ENCODE data around the gene SGCD. TPM values are rescaled to one million over a fixed set of nuclear protein-coding genes. Genes with fewer than 3 reads are reported as not detected.

The SGCD gene
- total RNA-seq, 1 donor from 2014 or later = 0.33 TPM

DNA sequence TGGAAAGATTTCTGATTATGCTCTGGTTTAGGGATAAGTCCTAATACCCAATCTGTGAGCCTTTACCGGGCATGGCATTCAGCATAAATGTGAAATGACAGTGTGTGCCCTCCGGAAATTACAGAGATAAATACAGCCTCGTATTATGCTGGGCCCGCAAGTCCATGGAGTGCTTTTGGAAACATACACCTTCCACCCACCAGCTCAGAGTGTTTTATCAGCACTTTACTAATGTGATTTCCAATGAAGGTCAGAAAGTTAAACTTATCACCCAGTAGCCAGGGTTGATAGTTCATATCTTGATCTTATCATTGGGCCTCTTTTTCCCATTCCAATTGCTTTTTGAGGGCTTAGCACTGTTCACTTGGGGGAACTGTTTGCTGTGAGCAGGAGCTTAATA lies 94.8 kb downstream of the SGCD start:
- H3K36me3 Mint-ChIP-seq (ENCODE audit: low read depth) = no peaks in the 10 kb centered on the region
- no peak overlapping the region for H3K27ac Mint-ChIP-seq (ENCODE audit: unreplicated experiment)
- no peaks in the 10 kb centered on the region for H3K4me1 Mint-ChIP-seq
- TF ChIP-seq, protein P1, sequence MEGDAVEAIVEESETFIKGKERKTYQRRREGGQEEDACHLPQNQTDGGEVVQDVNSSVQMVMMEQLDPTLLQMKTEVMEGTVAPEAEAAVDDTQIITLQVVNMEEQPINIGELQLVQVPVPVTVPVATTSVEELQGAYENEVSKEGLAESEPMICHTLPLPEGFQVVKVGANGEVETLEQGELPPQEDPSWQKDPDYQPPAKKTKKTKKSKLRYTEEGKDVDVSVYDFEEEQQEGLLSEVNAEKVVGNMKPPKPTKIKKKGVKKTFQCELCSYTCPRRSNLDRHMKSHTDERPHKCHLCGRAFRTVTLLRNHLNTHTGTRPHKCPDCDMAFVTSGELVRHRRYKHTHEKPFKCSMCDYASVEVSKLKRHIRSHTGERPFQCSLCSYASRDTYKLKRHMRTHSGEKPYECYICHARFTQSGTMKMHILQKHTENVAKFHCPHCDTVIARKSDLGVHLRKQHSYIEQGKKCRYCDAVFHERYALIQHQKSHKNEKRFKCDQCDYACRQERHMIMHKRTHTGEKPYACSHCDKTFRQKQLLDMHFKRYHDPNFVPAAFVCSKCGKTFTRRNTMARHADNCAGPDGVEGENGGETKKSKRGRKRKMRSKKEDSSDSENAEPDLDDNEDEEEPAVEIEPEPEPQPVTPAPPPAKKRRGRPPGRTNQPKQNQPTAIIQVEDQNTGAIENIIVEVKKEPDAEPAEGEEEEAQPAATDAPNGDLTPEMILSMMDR (conservative IDR thresholded peaks at IDR 0.05) = no peak
- H3K4me3 Mint-ChIP-seq = no peak overlapping the region
- H3K9me3 Mint-ChIP-seq = peaks cover 5% of the 10 kb centered on the region
- H3K27me3 Mint-ChIP-seq (ENCODE audit: low read depth) = peaks cover 2% of the 10 kb centered on the region
- no peak for DNase-seq (ENCODE audit: low read depth, low spot score)

DNA sequence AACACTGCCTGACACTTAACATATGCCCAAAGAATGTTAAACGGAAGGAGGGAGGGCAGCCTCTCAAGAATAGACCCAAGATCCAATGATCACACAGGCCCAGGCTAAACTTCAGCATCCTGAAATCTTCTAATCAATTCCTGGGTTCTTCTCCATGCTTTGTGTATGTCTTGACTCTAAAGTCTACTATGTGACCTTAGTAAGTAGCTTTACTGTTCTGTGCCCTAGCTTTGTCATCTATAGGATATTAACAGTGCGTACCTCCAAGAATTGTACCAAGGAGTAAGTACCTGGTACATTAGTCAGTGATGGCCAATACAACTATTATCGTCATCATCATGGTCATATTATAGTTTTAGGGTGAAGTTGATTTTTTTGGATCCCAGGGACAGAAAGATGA lies 96.6 kb downstream of the SGCD start:
- TF ChIP-seq, protein P1 (conservative IDR thresholded peaks at IDR 0.05) = no peak
- DNase-seq (ENCODE audit: low read depth, low spot score) = no peak
- Mint-ChIP-seq H3K27me3 (ENCODE audit: low read depth) (no peaks in the 10 kb centered on the region), H3K4me1 (no peaks in the 10 kb centered on the region), H3K4me3 (no peak overlapping the region), H3K36me3 (ENCODE audit: low read depth) (no peaks in the 10 kb centered on the region), H3K27ac (ENCODE audit: unreplicated experiment) (no peak overlapping the region), H3K9me3 (peaks cover 5% of the 10 kb centered on the region)

DNA sequence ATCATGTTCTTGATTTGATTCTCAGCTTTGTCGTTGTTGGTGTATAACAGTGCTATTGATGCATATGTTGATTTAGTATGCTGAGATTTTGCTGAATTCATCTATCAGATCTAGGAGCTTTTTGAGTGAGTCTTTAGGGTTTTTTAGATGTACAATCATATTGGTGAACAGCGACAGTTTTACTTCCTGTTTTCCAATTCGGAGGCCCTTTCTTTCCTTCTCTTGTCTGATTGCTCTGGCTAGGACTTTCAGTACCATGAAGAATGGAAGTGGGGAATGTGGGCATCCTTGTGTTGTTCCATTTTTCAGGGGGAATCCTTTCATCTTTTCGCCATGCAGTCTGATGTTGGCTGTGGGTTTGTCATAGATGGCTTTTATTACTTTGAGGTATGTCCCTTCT lies 100.4 kb downstream of the SGCD start:
- no peak overlapping the region for H3K27ac Mint-ChIP-seq (ENCODE audit: unreplicated experiment)
- H3K9me3 Mint-ChIP-seq = peaks cover 9% of the 10 kb centered on the region
- DNase-seq (ENCODE audit: low read depth, low spot score) = no peak

DNA sequence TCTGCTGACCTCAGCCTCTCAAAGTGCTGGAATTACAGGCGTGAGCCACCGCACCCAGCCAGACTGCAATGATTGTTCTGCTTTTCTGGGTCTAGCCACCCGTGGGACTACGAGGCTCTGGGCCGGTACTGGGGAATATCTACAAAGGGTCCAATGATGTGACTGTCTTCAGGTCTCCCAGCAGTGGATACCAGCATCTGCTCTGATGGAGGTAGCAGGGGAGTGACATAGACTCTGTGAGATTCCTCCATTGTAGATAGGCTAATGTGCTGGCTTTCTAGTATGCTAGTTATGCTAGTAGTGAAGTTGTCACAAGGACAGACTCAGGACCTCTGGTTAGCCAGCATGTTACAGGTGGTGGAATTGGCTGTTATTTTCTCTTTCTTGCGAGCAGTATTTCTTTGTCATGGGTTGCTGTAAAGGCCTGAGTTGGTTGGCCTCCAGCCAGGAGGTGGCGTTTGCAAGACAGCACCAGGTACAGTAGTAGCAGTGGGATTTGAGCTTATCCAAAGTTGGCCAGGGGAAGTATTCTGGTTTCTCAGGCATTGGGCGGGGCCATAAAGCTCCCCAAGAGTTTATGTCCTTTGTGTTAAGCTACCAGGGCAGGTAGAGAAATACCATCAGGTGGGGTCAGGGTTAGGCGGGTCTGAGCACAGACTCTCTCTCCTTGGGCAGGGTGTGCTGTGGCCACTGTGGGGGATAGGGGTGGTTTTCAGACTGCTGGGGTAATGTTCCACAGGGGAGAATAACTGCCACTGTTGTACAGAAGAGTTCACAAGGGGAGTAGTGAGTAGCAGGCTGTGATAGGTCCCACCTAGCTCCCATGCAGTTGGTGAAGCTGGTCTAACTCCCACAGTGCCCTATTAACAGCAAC lies 105.2 kb downstream of the SGCD start:
- Mint-ChIP-seq H3K9me3 (peaks cover 4% of the 10 kb centered on the region), H3K36me3 (ENCODE audit: low read depth) (no peaks in the 10 kb centered on the region), H3K4me3 (no peak overlapping the region), H3K27me3 (ENCODE audit: low read depth) (peaks cover 4% of the 10 kb centered on the region), H3K4me1 (no peaks in the 10 kb centered on the region), H3K27ac (ENCODE audit: unreplicated experiment) (no peak overlapping the region)
- TF ChIP-seq, protein P1 (conservative IDR thresholded peaks at IDR 0.05) = no peak
- DNase-seq (ENCODE audit: low read depth, low spot score) = no peak

More for the DNA sequence above, 100.4 kb downstream of the SGCD start:
- peaks cover 4% of the 10 kb centered on the region for H3K27me3 Mint-ChIP-seq (ENCODE audit: low read depth)
- H3K36me3 Mint-ChIP-seq (ENCODE audit: low read depth) = no peaks in the 10 kb centered on the region
- H3K4me3 Mint-ChIP-seq = no peak overlapping the region
- no peaks in the 10 kb centered on the region for H3K4me1 Mint-ChIP-seq
- TF ChIP-seq, protein P1 (conservative IDR thresholded peaks at IDR 0.05) = no peak

DNA sequence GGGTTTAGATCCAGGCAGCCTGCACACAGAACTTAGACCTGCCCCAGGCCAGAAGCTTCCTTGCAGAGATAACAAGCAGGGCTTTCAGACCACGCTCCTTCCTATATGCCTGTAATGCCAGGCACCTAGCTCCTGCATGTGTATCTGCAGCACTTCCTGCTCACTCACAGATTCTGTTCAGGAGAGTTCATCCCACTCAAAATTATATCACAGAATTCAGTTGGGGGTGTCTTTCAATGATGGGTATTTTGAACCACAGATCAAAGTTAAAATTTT lies 105.8 kb downstream of the SGCD start:
- DNase-seq (ENCODE audit: low read depth, low spot score) = no peak
- Mint-ChIP-seq H3K4me3 (no peak overlapping the region), H3K27me3 (ENCODE audit: low read depth) (peaks cover 8% of the 10 kb centered on the region), H3K27ac (ENCODE audit: unreplicated experiment) (no peak overlapping the region), H3K9me3 (peaks cover 4% of the 10 kb centered on the region), H3K36me3 (ENCODE audit: low read depth) (no peaks in the 10 kb centered on the region), H3K4me1 (no peaks in the 10 kb centered on the region)
- TF ChIP-seq, protein P1 (conservative IDR thresholded peaks at IDR 0.05) = no peak
